ENCODE results near the gene ZNF530. TPM values are rescaled to one million over a fixed set of nuclear protein-coding genes. Genes with fewer than 3 reads are reported as not detected.
A peak's percentile ranks its signal among the peaks of the same experiment; 100 is the strongest.

ZNF530 gene
- total RNA-seq, 1 donor from 2014 or later: 8.7 TPM

- H3K4me3 Mint-ChIP-seq: no peak overlapping the region
- H3K4me1 Mint-ChIP-seq: peaks cover 6% of the 10 kb centered on the region
- H3K27me3 Mint-ChIP-seq (ENCODE audit: low read depth): no peaks in the 10 kb centered on the region
Measured at GRCh38 chr19:57572415-57572947, 27.2 kb upstream of the ZNF530 start.

GRCh38 chr19:57576661-57577060, 23.0 kb upstream of the ZNF530 start:
- Mint-ChIP-seq H3K27ac (ENCODE audit: unreplicated experiment) (no peak overlapping the region), H3K36me3 (ENCODE audit: low read depth) (peaks cover 73% of the 10 kb centered on the region), H3K4me3 (peak overlapping the region; percentile 81), H3K27me3 (ENCODE audit: low read depth) (no peaks in the 10 kb centered on the region), H3K9me3 (peaks cover 36% of the 10 kb centered on the region), H3K4me1 (peaks cover 19% of the 10 kb centered on the region)
- no peak for DNase-seq (ENCODE audit: low read depth, low spot score)
- no peak for TF ChIP-seq CTCF (conservative IDR thresholded peaks at IDR 0.05)

More at GRCh38 chr19:57572415-57572947, 27.2 kb upstream of the ZNF530 start:
- no peak for TF ChIP-seq CTCF (conservative IDR thresholded peaks at IDR 0.05)
- DNase-seq (ENCODE audit: low read depth, low spot score): no peak
- H3K36me3 Mint-ChIP-seq (ENCODE audit: low read depth): peaks cover 81% of the 10 kb centered on the region
- H3K9me3 Mint-ChIP-seq: peaks cover 43% of the 10 kb centered on the region
- no peak overlapping the region for H3K27ac Mint-ChIP-seq (ENCODE audit: unreplicated experiment)

- Mint-ChIP-seq H3K27me3 (ENCODE audit: low read depth) (no peaks in the 10 kb centered on the region), H3K27ac (ENCODE audit: unreplicated experiment) (no peak within 1 kb of the TSS), H3K4me1 (peaks cover 21% of the 10 kb centered on the region), H3K9me3 (peaks cover 40% of the 10 kb centered on the region), H3K36me3 (ENCODE audit: low read depth) (peaks cover 61% of the 10 kb centered on the region), H3K4me3 (peak within 1 kb of the TSS; percentile 86)
- TF ChIP-seq CTCF (conservative IDR thresholded peaks at IDR 0.05): no peak
- DNase-seq (ENCODE audit: low read depth, low spot score): peak; percentile 90
Measured at GRCh38 chr19:57578487-57579205, 21.0 kb upstream of the ZNF530 start, which contains the start of gene ZNF416. ZNF416 (minus strand) TSS chr19:57578911; CDS start chr19:57578704, 207 bp downstream.

- Mint-ChIP-seq H3K9me3 (peaks cover 38% of the 10 kb centered on the region), H3K4me3 (no peak overlapping the region), H3K4me1 (peaks cover 27% of the 10 kb centered on the region), H3K27me3 (ENCODE audit: low read depth) (no peaks in the 10 kb centered on the region), H3K27ac (ENCODE audit: unreplicated experiment) (no peak overlapping the region), H3K36me3 (ENCODE audit: low read depth) (peaks cover 54% of the 10 kb centered on the region)
- no peak for TF ChIP-seq CTCF (conservative IDR thresholded peaks at IDR 0.05)
- DNase-seq (ENCODE audit: low read depth, low spot score): no peak
Measured at GRCh38 chr19:57583104-57583520, 16.6 kb upstream of the ZNF530 start.

- no peak for TF ChIP-seq CTCF (conservative IDR thresholded peaks at IDR 0.05)
- peaks cover 57% of the 10 kb centered on the region for H3K36me3 Mint-ChIP-seq (ENCODE audit: low read depth)
- H3K9me3 Mint-ChIP-seq: peaks cover 42% of the 10 kb centered on the region
- peak within 1 kb of the TSS; percentile 96 for H3K27ac Mint-ChIP-seq (ENCODE audit: unreplicated experiment)
- H3K4me1 Mint-ChIP-seq: peaks cover 25% of the 10 kb centered on the region
- DNase-seq (ENCODE audit: low read depth, low spot score): peak; percentile 82
- peak within 1 kb of the TSS; percentile 94 for H3K4me3 Mint-ChIP-seq
- no peaks in the 10 kb centered on the region for H3K27me3 Mint-ChIP-seq (ENCODE audit: low read depth)
Measured at GRCh38 chr19:57583521-57584416, 15.9 kb upstream of the ZNF530 start, which contains the start of gene ZIK1. ZIK1 (plus strand) TSS chr19:57584145; CDS start chr19:57584357, 212 bp downstream.

Data from neural crest cell (in vitro differentiated cells).